ENCODE data around the gene SCD5.
"Not testable (repeated sequence)": the region's sequence is repeated elsewhere in the genome, so short reads cannot be mapped to it uniquely, and the experiment has no call there.

DNA sequence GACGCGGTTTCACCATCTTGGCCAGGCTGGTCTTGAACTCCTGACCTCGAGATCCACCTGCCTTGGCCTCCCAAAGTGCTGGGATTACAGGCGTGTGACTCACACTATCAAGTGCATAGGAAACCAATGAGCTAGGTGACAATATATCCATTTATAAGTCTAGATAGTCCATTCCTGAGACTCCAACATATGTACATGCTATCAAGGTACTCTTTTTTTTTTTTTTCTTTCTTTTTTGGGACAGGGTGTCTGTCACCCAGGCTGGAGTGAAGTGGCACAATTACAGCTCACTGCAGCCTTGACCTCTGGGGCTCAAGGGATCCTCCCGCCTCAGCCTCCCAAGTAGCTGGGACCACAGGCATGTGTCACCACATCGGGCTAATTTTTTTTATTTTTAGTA, 18.3 kb upstream of the SCD5 start:
- TF ChIP-seq, protein P1, sequence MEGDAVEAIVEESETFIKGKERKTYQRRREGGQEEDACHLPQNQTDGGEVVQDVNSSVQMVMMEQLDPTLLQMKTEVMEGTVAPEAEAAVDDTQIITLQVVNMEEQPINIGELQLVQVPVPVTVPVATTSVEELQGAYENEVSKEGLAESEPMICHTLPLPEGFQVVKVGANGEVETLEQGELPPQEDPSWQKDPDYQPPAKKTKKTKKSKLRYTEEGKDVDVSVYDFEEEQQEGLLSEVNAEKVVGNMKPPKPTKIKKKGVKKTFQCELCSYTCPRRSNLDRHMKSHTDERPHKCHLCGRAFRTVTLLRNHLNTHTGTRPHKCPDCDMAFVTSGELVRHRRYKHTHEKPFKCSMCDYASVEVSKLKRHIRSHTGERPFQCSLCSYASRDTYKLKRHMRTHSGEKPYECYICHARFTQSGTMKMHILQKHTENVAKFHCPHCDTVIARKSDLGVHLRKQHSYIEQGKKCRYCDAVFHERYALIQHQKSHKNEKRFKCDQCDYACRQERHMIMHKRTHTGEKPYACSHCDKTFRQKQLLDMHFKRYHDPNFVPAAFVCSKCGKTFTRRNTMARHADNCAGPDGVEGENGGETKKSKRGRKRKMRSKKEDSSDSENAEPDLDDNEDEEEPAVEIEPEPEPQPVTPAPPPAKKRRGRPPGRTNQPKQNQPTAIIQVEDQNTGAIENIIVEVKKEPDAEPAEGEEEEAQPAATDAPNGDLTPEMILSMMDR (IDR thresholded peaks at IDR 0.05) = not testable (repeated sequence)
- not testable (repeated sequence) for TF ChIP-seq EP300, POLR2A (IDR thresholded peaks at IDR 0.05)

All from tibial nerve (tissue), 4 donors.